Suppressor macrophage treated with lipopolysaccharide for 4 hours (primary cell): ENCODE data around the gene PTPRN2.

ENCODE experiments used
- DNase-seq: peaks from one replicate; pipeline ENCODE4 v3.0.0-alpha.2; 2020

The PTPRN2 gene

GRCh38 chr7:158486919-158487318 is 100.7 kb downstream of the PTPRN2 start:
- no peak for DNase-seq

GRCh38 chr7:158484801-158485531 is 102.7 kb downstream of the PTPRN2 start:
- DNase-seq: no peak

- no peak for DNase-seq
Measured at GRCh38 chr7:158482480-158482879, 105.1 kb downstream of the PTPRN2 start.

GRCh38 chr7:158479664-158480025 is 108.0 kb downstream of the PTPRN2 start:
- DNase-seq: no peak

GRCh38 chr7:158479021-158479663 is 108.5 kb downstream of the PTPRN2 start:
- DNase-seq: no peak

GRCh38 chr7:158477866-158478265 is 109.8 kb downstream of the PTPRN2 start:
- DNase-seq: no peak

GRCh38 chr7:158476331-158476932 is 111.2 kb downstream of the PTPRN2 start:
- no peak for DNase-seq

- DNase-seq: no peak
Measured at GRCh38 chr7:158475679-158476052, 112.0 kb downstream of the PTPRN2 start.

- DNase-seq: no peak
Measured at GRCh38 chr7:158475036-158475678, 112.5 kb downstream of the PTPRN2 start.

GRCh38 chr7:158474488-158474887 is 113.1 kb downstream of the PTPRN2 start:
- DNase-seq: no peak

GRCh38 chr7:158473946-158474345 is 113.7 kb downstream of the PTPRN2 start:
- no peak for DNase-seq

GRCh38 chr7:158473221-158473620 is 114.4 kb downstream of the PTPRN2 start:
- no peak for DNase-seq

- DNase-seq: no peak
Measured at GRCh38 chr7:158472596-158472995, 115.0 kb downstream of the PTPRN2 start.

- no peak for DNase-seq
Measured at GRCh38 chr7:158471716-158472115, 115.9 kb downstream of the PTPRN2 start.

- no peak for DNase-seq
Measured at GRCh38 chr7:158470336-158470735, 117.3 kb downstream of the PTPRN2 start.

GRCh38 chr7:158469396-158470051 is 118.1 kb downstream of the PTPRN2 start:
- DNase-seq: peak; percentile 34

- DNase-seq: no peak
Measured at GRCh38 chr7:158468700-158469296, 118.8 kb downstream of the PTPRN2 start.

GRCh38 chr7:158468181-158468580 is 119.4 kb downstream of the PTPRN2 start:
- DNase-seq: no peak

- DNase-seq: no peak
Measured at GRCh38 chr7:158467562-158467961, 120.1 kb downstream of the PTPRN2 start.

- DNase-seq: no peak
Measured at GRCh38 chr7:158463317-158463716, 124.3 kb downstream of the PTPRN2 start.

GRCh38 chr7:158461824-158462223 is 125.8 kb downstream of the PTPRN2 start:
- DNase-seq: no peak

- DNase-seq: no peak
Measured at GRCh38 chr7:158460665-158461064, 127.0 kb downstream of the PTPRN2 start.
